ENCODE measurements around the gene SPACDR.

GRCh38 chr7:100432621-100433275 lies 31.3 kb downstream of the SPACDR start:
- TF ChIP-seq CTCF (IDR thresholded peaks at IDR 0.05; ENCODE audit: insufficient read depth, low read length) (no peak), POLR2AphosphoS5 (IDR thresholded peaks at IDR 0.05; ENCODE audit: low read depth) (0 out of 2 replicates have a peak, but pooled peaks have one; percentile 46), REST (IDR thresholded peaks at IDR 0.05; ENCODE audit: insufficient replicate concordance, low read depth) (no peak), SPI1 (IDR thresholded peaks at IDR 0.05; ENCODE audit: borderline replicate concordance, low read depth) (no peak)
